Esophagus muscularis mucosa (tissue), 4 donors: ENCODE data around the gene RAI14. TPM values are rescaled to one million over a fixed set of nuclear protein-coding genes. Genes with fewer than 3 reads are reported as not detected.

ENCODE experiments used
- DNase-seq: peaks from one replicate; pipeline ENCODE4 v3.0.0-alpha.2; 2017; ENCODE audit errors: extremely low spot score
- H3K27ac ChIP-seq, 4 donors: fragments of 200-600 bp; sonication (generic); replicated peaks in 1 of 4; 1 replicate in 3 of 4; 2 replicates in 1 of 4; pipeline ENCODE4 v1.5.1; 2016 to 2019; ENCODE audit warnings: mild to moderate bottlenecking in 1 of 4
- H3K27me3 ChIP-seq, 4 donors: fragments of 200-600 bp; sonication (generic); one replicate each; pipeline versions ENCODE4 v1.5.1 to v1.6.0; 2016 to 2019
- H3K36me3 ChIP-seq, 4 donors: fragments of 200-600 bp; sonication (generic); one replicate each; pipeline ENCODE4 v1.5.1; 2016 to 2019
- H3K4me1 ChIP-seq, 4 donors: fragments of 200-600 bp; sonication (generic); one replicate each; pipeline ENCODE4 v1.5.1; 2016 to 2019
- H3K4me3 ChIP-seq, 4 donors: fragments of 200-600 bp; sonication (generic); 1 replicate in 2 of 4; 2 replicates in 2 of 4; pipeline ENCODE4 v1.5.1; 2016 to 2019; ENCODE audit warnings: mild to moderate bottlenecking in 4 of 4, moderate library complexity in 1 of 4
- H3K9me3 ChIP-seq, 4 donors: fragments of 200-600 bp; sonication (generic); 1 replicate in 3 of 4; 2 replicates in 1 of 4; pipeline ENCODE4 v1.5.1; 2016 to 2019
- CTCF ChIP-seq, 3 experiments: fragments of 200-600 bp in 2 of 3; fragments of 450-650 bp in 1 of 3; sonication (generic) in 2 of 3; IDR thresholded peaks; one replicate each; pipeline ENCODE4 v1.5.1; 2017 to 2019; ENCODE audit warnings: antibody characterized with exemption in 3 of 3, mild to moderate bottlenecking in 2 of 3, moderate library complexity in 1 of 3
- EP300 ChIP-seq: sonication (generic); formaldehyde crosslinking; IDR thresholded peaks from one replicate; pipeline ENCODE4 v1.6.1; 2017; ENCODE audit warnings: antibody characterized with exemption
- POLR2A ChIP-seq: fragments of 450-650 bp; IDR thresholded peaks from one replicate; pipeline ENCODE4 v1.6.1; 2017; ENCODE audit warnings: antibody characterized with exemption, moderate library complexity, mild to moderate bottlenecking, low read depth
- POLR2AphosphoS5 ChIP-seq, 2 donors: sonication (generic); formaldehyde crosslinking; IDR thresholded peaks; one replicate each; pipeline ENCODE4 v1.6.1; 2017; ENCODE audit warnings: antibody characterized with exemption in 2 of 2
- WGBS: methylation state at CpG from one replicate; pipeline ENCODE4 v1.1.5; 2018; 5-methylcytosine and 5-hydroxymethylcytosine counted together
- intact Hi-C: fragments of 100-400 bp; cut with DNase I; formaldehyde crosslinking; loops from one replicate; pipeline ENCODE4 v1.15.1; 2023
- total RNA-seq, 4 donors: library from RNA; depleted of rRNA; stranded (reverse); fragments of >200 nt; gene quantifications; one replicate each; pipeline versions ENCODE4 v1.1.0 to v1.2.1, GENCODE V29; 2016

RAI14 gene
- total RNA-seq, 4 donors from 2014 or later = 57.3 to 76.4 (median 68.1) TPM

- no peak overlapping the region for H3K4me3 ChIP-seq
- H3K27ac ChIP-seq = no peak overlapping the region
- no peaks in the 10 kb centered on the region for H3K9me3 ChIP-seq
- H3K27me3 ChIP-seq = no peaks in the 10 kb centered on the region
- DNase-seq = no peak
- TF ChIP-seq POLR2AphosphoS5 (IDR thresholded peaks at IDR 0.05) (no peak), CTCF (IDR thresholded peaks at IDR 0.05) (no peak), POLR2A (no peak), EP300 (no peak)
- peaks cover 16 to 38% (median 33%) of the 10 kb centered on the region in 4 donors for H3K4me1 ChIP-seq
- H3K36me3 ChIP-seq = no peaks in the 10 kb centered on the region
- 98% methylated on average over 3 of the region's 3 CpGs for WGBS
- intact Hi-C loops = no loop called here
These were observed 21.3 kb downstream of the RAI14 start for GRCh38 chr5:34677428-34677827.

GRCh38 chr5:34680896-34681295 lies 24.8 kb downstream of the RAI14 start:
- Histone ChIP-seq H3K4me3 (no peak overlapping the region), H3K27ac (no peak overlapping the region), H3K27me3 (no peaks in the 10 kb centered on the region), H3K9me3 (no peaks in the 10 kb centered on the region), H3K36me3 (no peaks in the 10 kb centered on the region), H3K4me1 (peaks cover 11 to 28% (median 21%) of the 10 kb centered on the region in 4 donors)
- intact Hi-C loops = no loop called here
- TF ChIP-seq POLR2AphosphoS5 (IDR thresholded peaks at IDR 0.05) = no peak
- no peak for TF ChIP-seq POLR2A
- TF ChIP-seq EP300 = no peak
- no peak for TF ChIP-seq CTCF (IDR thresholded peaks at IDR 0.05)
- 57% methylated on average over 2 of the region's 2 CpGs for WGBS
- no peak for DNase-seq

GRCh38 chr5:34682926-34683623 lies 26.9 kb downstream of the RAI14 start:
- no peak overlapping the region for H3K27ac ChIP-seq
- H3K4me1 ChIP-seq = peaks cover 18 to 39% (median 30%) of the 10 kb centered on the region in 4 donors
- H3K36me3 ChIP-seq = no peaks in the 10 kb centered on the region
- H3K27me3 ChIP-seq = no peaks in the 10 kb centered on the region
- 72% methylated on average over 8 of the region's 8 CpGs for WGBS
- TF ChIP-seq POLR2AphosphoS5 (IDR thresholded peaks at IDR 0.05) (peak; percentile 12 to 27), POLR2A (no peak)
- no peaks in the 10 kb centered on the region for H3K9me3 ChIP-seq
- DNase-seq = no peak
- no peak overlapping the region for H3K4me3 ChIP-seq
- intact Hi-C loops = no loop called here

GRCh38 chr5:34684281-34684979 lies 28.3 kb downstream of the RAI14 start:
- no peak for TF ChIP-seq POLR2A
- TF ChIP-seq CTCF (IDR thresholded peaks at IDR 0.05) = no peak
- TF ChIP-seq EP300 = no peak
- no peak for TF ChIP-seq POLR2AphosphoS5 (IDR thresholded peaks at IDR 0.05)
- Histone ChIP-seq H3K4me3 (no peak overlapping the region), H3K27me3 (no peaks in the 10 kb centered on the region), H3K36me3 (peaks cover 0 to 6% (median 0%) of the 10 kb centered on the region in 4 donors), H3K27ac (no peak overlapping the region), H3K9me3 (no peaks in the 10 kb centered on the region), H3K4me1 (peaks cover 18 to 39% (median 30%) of the 10 kb centered on the region in 4 donors)
- no peak for DNase-seq
- 48% methylated on average over 4 of the region's 4 CpGs for WGBS
- intact Hi-C loops = no loop called here

GRCh38 chr5:34684980-34685352 lies 28.8 kb downstream of the RAI14 start:
- no peaks in the 10 kb centered on the region for H3K9me3 ChIP-seq
- peaks cover 0 to 6% (median 0%) of the 10 kb centered on the region in 4 donors for H3K36me3 ChIP-seq
- 96% methylated on average over 4 of the region's 4 CpGs for WGBS
- no peak overlapping the region for H3K27ac ChIP-seq
- no peaks in the 10 kb centered on the region for H3K27me3 ChIP-seq
- H3K4me1 ChIP-seq = peaks cover 18 to 39% (median 30%) of the 10 kb centered on the region in 4 donors
- intact Hi-C loops = no loop called here
- no peak for DNase-seq
- no peak overlapping the region for H3K4me3 ChIP-seq
- TF ChIP-seq CTCF (IDR thresholded peaks at IDR 0.05) (no peak), POLR2A (no peak), POLR2AphosphoS5 (IDR thresholded peaks at IDR 0.05) (no peak), EP300 (no peak)
